Right atrium auricular region (tissue), 2 donors: ENCODE data around the gene SPNS3. TPM values are rescaled to one million over a fixed set of nuclear protein-coding genes. Genes with fewer than 3 reads are reported as not detected.

Source experiments
- DNase-seq: peaks from one replicate; pipeline ENCODE4 v3.0.0-alpha.2; 2019; ENCODE audit warnings: low spot score
- H3K27ac ChIP-seq, 2 donors: fragments of 200-600 bp; sonication (generic); 1 replicate in 1 of 2; 2 replicates in 1 of 2; pipeline ENCODE4 v1.5.1; 2016 to 2019
- H3K27me3 ChIP-seq, 2 donors: fragments of 200-600 bp; sonication (generic); one replicate each; pipeline versions ENCODE4 v1.5.1 to v1.6.0; 2017 to 2019
- H3K36me3 ChIP-seq: fragments of 200-600 bp; sonication (generic); one replicate; pipeline ENCODE4 v1.5.1; 2016
- H3K4me1 ChIP-seq, 2 donors: fragments of 200-600 bp; sonication (generic); one replicate each; pipeline versions ENCODE4 v1.5.1 to v1.6.0; 2017 to 2019
- H3K4me3 ChIP-seq, 2 donors: fragments of 200-600 bp; sonication (generic); 1 replicate in 1 of 2; 2 replicates in 1 of 2; pipeline ENCODE4 v1.5.1; 2017 to 2019; ENCODE audit warnings: mild to moderate bottlenecking in 1 of 2, moderate library complexity in 1 of 2
- H3K9me3 ChIP-seq, 2 donors: fragments of 200-600 bp; sonication (generic); one replicate each; pipeline ENCODE4 v1.5.1; 2019
- CTCF ChIP-seq, 2 donors: fragments of 200-600 bp; sonication (generic); IDR thresholded peaks; one replicate each; pipeline ENCODE4 v1.5.1; 2019; ENCODE audit warnings: antibody characterized with exemption in 2 of 2
- total RNA-seq, 2 donors: library from RNA; depleted of rRNA; stranded (reverse); fragments of >200 nt; gene quantifications; one replicate each; pipeline ENCODE4 v1.1.0, GENCODE V29; 2016

SPNS3 gene
- total RNA-seq, 2 donors from 2014 or later, result not detected

- Histone ChIP-seq H3K27ac (peak overlapping the region; percentile 26 to 54), H3K9me3 (no peaks in the 10 kb centered on the region), H3K4me3 (peak overlapping the region in 1 of 2 donors; percentile 0), H3K36me3 (peaks cover 37% of the 10 kb centered on the region), H3K4me1 (peaks cover 0 to 79% of the 10 kb centered on the region in 2 donors), H3K27me3 (no peaks in the 10 kb centered on the region)
- no peak for TF ChIP-seq CTCF (IDR thresholded peaks at IDR 0.05)
- DNase-seq, result no peak
These were observed 102.6 kb downstream of the SPNS3 start for GRCh38 chr17:4536259-4536741.

DNA sequence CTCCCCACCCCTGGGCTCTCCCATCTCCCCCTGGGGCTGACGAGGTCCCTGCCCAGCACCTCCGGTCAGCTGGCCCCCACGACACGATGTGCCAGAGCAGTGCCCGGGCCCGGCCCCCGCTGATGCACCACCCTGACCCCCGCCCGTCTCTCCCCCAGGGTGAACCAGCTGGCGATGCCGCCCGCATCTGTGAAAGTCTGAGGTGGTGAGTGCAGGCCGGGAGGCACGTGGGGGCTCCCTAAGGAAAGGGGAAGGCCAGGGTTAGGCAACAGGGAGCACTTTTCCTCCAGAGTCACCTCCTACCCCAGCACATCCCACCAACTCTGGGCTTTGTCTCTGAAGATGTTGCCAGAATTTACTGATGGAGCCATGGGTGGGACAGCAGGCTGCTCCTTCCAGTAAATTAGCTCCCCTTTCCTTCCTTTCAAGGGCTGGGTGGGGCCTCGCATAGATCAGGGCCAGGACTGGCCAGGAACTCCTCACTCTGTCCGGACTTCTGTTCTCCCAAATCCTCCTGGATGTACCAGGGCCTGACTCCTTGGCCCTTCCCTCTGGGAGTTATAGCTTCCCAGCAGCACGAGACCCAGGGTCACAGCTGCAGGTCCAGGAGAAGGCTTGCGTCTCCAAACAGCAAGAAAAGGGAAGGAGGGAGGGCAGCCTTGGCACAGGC is 103.1 kb downstream of the SPNS3 start:
- TF ChIP-seq CTCF (IDR thresholded peaks at IDR 0.05), result no peak
- DNase-seq, result peak; percentile 73
- Histone ChIP-seq H3K9me3 (no peaks in the 10 kb centered on the region), H3K27me3 (no peaks in the 10 kb centered on the region), H3K27ac (peak overlapping the region; percentile 54 to 56), H3K36me3 (peaks cover 42% of the 10 kb centered on the region), H3K4me3 (peak overlapping the region in 1 of 2 donors; percentile 0), H3K4me1 (peaks cover 0 to 84% of the 10 kb centered on the region in 2 donors)

Other genes with a start within 250 kb of the SPNS3 start
- 10 to 100 TPM; 13.9 to 16.7 TPM for gene ANKFY1, start 170.0 kb upstream of the SPNS3 start, total RNA-seq
- 10 to 100 TPM; 39.5 to 58.5 TPM for gene UBE2G1, start 67.3 kb upstream of the SPNS3 start, total RNA-seq
- 10 to 100 TPM in 1 of 2 donors, 1 to 10 TPM in 1; 7.2 to 16.8 TPM for gene SPNS2, start 64.9 kb downstream of the SPNS3 start, total RNA-seq
- gene MYBBP1A, start 121.4 kb downstream of the SPNS3 start, total RNA-seq, result 10 to 100 TPM; 19.6 to 25.8 TPM
- gene GGT6, start 126.6 kb downstream of the SPNS3 start, total RNA-seq, result not detected
- 10 to 100 TPM; 21.1 to 41.6 TPM for gene SMTNL2, start 150.6 kb downstream of the SPNS3 start, total RNA-seq
- gene ALOX15, start 207.7 kb downstream of the SPNS3 start, total RNA-seq, result 10 to 100 TPM; 16.9 to 65.0 TPM